HG03457 (cell line): Measurements from ENCODE around the gene FITM2.

Source experiments
- ATAC-seq: cut with Tn5 transposase; IDR thresholded peaks from one replicate; pipeline ENCODE4 v1.9.1; 2021; ENCODE audit warnings: moderate number of reproducible peaks; ENCODE audit not compliant: unreplicated experiment

FITM2 gene

DNA sequence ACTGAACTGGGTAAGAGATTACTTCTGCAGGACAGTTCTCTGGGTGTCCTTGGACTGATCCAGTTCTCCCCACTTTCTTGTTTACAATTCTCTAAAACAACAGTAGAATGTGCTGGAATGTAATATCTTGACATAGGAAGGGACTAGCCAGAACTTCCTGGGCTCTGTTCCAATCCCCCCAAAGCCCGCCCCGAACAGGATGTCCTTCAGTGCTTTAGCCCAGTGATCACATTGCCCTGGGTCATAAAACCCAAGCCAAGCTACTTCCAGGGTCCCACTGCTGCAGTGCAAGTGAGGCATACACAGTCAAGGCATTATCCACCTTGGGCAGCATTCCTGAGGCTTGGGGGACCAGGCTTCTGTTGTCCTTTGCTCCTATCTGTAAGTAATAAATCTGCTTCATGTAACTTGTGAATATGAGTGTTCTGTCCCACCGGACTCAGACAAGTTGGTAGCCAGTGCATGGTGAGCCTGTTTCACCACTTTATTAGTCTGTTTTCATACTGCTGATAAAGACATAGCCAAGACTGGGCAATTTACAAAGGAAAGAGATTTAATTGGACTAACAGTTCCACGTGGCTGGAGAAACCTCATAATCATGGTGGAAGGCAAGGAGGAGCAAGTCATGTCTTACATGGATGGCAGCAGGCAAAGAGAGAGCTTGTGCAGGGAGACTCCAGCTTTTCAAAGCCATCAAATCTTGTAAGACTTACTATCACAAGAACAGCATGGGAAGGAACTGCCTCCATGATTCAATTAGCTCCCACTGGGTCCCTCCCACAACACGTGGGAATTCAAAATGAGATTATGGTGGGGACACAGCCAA lies 23.5 kb downstream of the FITM2 start:
- no peak for ATAC-seq

GRCh38 chr20:44284032-44284431 lies 27.0 kb downstream of the FITM2 start:
- ATAC-seq = no peak

DNA sequence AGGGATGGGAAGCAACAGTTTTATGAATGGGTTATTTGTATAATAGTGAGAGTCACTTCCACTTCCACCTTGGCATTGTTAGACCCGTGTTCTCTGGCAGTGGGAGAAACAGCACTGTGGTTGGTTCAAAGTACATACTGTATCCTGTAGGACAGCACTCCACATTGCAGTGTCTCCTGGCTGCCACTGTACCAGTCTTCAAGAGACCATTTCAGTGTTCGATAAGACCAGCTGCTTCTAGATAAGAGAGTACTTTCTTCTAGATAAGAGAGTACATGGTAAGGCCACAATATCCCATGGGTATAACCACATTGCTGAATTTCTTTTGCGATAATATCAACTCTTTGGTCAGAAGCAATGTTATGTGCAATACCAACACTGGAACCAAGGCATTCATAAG lies 28.8 kb downstream of the FITM2 start:
- no peak for ATAC-seq

DNA sequence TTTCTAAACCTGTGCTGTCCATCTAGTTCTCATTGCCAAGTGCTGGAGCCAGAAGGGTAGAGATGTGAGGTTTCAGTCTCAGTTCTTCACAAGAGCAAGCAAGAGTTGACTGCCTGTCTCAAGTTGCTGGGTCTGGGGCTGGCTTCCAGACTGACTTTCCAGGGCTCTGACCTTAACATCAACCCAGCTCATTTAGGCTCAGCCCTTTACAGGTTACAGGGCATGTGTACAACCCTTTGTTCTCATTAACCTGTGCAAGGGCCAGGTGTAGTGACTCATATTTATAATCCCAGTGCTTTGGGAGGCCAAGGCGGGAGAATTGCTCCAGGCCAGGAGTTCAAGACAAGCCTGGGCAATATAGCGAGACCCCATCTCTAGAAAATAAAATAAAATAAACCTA lies 30.6 kb downstream of the FITM2 start:
- ATAC-seq = no peak

- no peak for ATAC-seq
Observed at GRCh38 chr20:44279228-44279627, 31.8 kb downstream of the FITM2 start.

DNA sequence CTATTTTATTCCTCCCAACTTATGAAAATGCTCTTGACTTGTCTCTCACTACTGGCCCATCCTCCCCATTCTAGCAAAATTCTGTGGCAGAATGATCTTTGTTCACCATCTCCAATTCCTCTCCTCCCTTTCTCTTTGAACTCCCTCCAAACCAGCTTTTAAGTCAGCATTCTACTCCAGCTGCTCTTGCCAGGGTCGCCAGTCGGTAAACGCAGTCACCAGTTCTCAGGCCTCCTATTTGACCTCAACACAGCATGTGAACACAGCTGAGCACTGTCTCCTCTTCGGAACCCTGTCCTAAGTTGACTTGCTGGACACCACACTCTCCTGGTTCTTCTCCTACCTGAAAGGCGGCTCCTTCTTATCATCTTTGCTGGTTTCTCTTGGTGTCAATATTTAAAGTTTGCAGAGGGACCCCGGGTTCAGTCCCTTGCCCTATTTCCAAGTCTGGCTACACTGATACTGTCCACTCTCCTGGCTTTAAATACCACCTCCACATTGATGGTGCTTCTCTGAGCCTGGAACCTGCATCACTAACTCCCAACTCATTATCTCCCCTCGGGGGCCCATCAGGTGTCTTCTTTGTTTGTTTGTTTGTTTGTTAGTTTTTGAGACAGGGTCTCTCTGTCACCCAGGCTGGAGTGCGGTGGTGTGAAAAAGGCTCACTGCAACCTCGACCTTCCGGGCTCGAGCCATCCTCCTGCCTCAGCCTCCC lies 36.5 kb downstream of the FITM2 start:
- ATAC-seq = no peak

GRCh38 chr20:44273231-44274215 lies 37.5 kb downstream of the FITM2 start:
- no peak for ATAC-seq

GRCh38 chr20:44271915-44272663 lies 38.9 kb downstream of the FITM2 start:
- ATAC-seq = no peak

DNA sequence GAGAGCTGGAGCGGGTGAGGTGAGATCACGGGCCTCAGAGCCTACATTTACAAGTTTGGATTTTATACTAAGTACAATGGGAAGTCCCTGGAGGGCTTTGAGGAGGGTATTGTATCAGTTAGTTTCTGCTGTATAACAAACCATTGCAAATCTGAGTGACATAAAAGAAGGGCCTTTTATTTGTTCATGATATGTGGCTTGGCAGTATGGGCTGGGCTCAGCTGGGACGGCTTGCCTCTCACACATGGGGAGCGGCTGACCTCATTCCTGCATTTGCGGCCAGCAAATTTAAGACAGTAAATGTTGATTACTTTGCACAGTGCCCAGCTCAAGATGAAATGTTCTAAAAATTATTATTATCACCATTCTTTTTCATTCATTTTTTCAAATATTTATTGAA lies 42.2 kb downstream of the FITM2 start:
- no peak for ATAC-seq

DNA sequence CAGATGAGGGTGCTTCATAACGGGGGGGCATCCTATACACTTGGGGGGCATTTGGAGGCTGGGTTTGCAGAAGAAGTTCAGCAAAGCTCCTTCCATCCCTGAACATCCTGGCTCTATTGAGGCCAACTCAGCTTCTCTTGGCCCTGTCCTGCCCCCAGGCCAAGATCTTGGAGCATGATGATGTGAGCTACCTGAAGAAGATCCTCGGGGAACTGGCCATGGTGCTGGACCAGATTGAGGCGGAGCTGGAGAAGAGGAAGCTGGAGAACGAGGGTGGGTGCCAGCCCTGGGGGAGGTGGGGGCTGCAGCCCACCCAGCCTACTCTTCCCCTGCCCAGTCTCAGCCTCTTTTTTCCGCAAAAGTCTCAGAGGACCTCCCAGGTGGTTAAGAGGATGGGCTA lies 46.7 kb downstream of the FITM2 start:
- ATAC-seq = no peak

- ATAC-seq = no peak
Observed at GRCh38 chr20:44258226-44258890, 52.6 kb downstream of the FITM2 start.

DNA sequence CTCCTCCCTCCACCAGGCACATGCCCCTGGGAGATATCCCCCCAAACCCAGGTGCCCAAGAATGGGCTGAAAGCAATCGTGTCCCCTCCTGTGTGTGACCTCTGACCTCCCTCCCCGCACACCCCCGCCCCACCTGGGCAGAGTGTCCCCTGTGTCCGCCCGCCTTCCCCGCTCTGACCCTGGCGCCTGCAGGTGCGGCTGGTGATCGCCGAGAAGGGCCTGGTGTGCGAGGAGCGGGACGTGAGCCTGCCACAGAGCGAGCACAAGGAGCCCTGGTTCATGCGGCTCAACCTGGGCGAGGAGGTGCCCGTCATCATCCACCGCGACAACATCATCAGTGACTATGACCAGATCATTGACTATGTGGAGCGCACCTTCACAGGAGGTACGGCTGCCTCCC lies 54.0 kb downstream of the FITM2 start:
- no peak for ATAC-seq

GRCh38 chr20:44255942-44256341 lies 55.1 kb downstream of the FITM2 start:
- no peak for ATAC-seq

DNA sequence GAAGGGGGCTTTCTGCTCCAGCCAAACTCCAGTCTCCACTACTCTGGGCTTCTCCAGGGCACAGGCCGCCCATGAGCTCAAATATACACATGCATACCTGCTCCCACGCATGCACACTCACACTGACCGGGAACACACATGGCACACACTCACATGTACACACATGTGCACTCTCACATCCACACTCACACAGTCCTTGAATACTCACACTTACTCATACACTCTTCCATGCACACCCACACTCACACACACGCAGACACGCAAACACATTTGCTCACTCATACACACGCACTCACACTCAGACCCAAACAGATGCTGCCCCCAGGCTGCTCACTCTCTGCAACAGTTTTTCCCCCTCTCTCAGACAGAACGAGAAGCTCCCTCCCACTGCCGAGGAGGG lies 56.9 kb downstream of the FITM2 start:
- no peak for ATAC-seq

- no peak for ATAC-seq
Observed at GRCh38 chr20:44253528-44253927, 57.5 kb downstream of the FITM2 start.
